Keratinocyte (primary cell): Measurements from ENCODE around the gene RIMKLA. TPM values are rescaled to one million over a fixed set of nuclear protein-coding genes. Genes with fewer than 3 reads are reported as not detected.

Source experiments
- DNase-seq: peaks from one replicate; pipeline ENCODE4 v3.0.0-alpha.2; 2011; ENCODE audit warnings: low read depth, missing footprints, low spot score
- FAIRE-seq: peaks from 2 replicates; lab custom pipeline; 2011; peaks lifted over from hg19 to GRCh38; lab: Jason Lieb, UNC
- H2AFZ ChIP-seq: 2 replicates; pipeline ENCODE4 v1.6.0; 2012; ENCODE audit warnings: low read length, control low read depth, inconsistent platforms; ENCODE audit not compliant: control insufficient read depth
- H3K27ac ChIP-seq: 2 replicates; pipeline ENCODE4 v1.5.1; 2011; ENCODE audit warnings: low read length; ENCODE audit not compliant: control insufficient read depth, insufficient read depth
- H3K27me3 ChIP-seq: 3 replicates; pipeline ENCODE4 v1.6.0; 2011; ENCODE audit warnings: low read length; ENCODE audit not compliant: control insufficient read depth, insufficient read depth; ENCODE audit errors: extremely low read depth
- H3K36me3 ChIP-seq, 2 experiments: 2 replicates in 1 of 2; 3 replicates in 1 of 2; pipeline ENCODE4 v1.5.1; 2011; ENCODE audit warnings: low read length in 2 of 2, mild to moderate bottlenecking in 1 of 2; ENCODE audit not compliant: control insufficient read depth in 2 of 2, insufficient read depth in 2 of 2; ENCODE audit errors: extremely low read depth in 1 of 2
- H3K4me1 ChIP-seq: 3 replicates; pipeline ENCODE4 v1.5.1; 2011; ENCODE audit warnings: low read length; ENCODE audit not compliant: control insufficient read depth, insufficient read depth; ENCODE audit errors: extremely low read depth
- H3K4me2 ChIP-seq: 3 replicates; pipeline ENCODE4 v1.6.0; 2011; ENCODE audit warnings: low read depth, low read length; ENCODE audit not compliant: control insufficient read depth, insufficient read depth; ENCODE audit errors: extremely low read depth
- H3K4me3 ChIP-seq, 3 experiments: fragments of 200-600 bp in 1 of 3; sonication (generic) in 1 of 3; 2 replicates in 2 of 3; 3 replicates in 1 of 3; pipeline ENCODE4 v1.5.1; 2011 to 2016; ENCODE audit warnings: low read length in 3 of 3, mild to moderate bottlenecking in 3 of 3, control low read depth in 2 of 3, inconsistent platforms in 1 of 3, low read depth in 1 of 3, mixed read lengths in 1 of 3, mixed run types in 1 of 3, moderate library complexity in 1 of 3; ENCODE audit not compliant: control insufficient read depth in 2 of 3, insufficient read depth in 2 of 3; ENCODE audit errors: extremely low read depth in 1 of 3
- H3K79me2 ChIP-seq: 2 replicates; pipeline ENCODE4 v1.6.0; 2012; ENCODE audit warnings: low read length; ENCODE audit not compliant: control insufficient read depth, insufficient read depth
- H3K9ac ChIP-seq: 3 replicates; pipeline ENCODE4 v1.6.0; 2011; ENCODE audit warnings: low read length; ENCODE audit not compliant: control insufficient read depth, insufficient read depth; ENCODE audit errors: extremely low read depth
- H3K9me1 ChIP-seq: 3 replicates; pipeline ENCODE4 v1.6.0; 2011; ENCODE audit warnings: low read length; ENCODE audit not compliant: control insufficient read depth, insufficient read depth; ENCODE audit errors: extremely low read depth
- H3K9me3 ChIP-seq: 2 replicates; pipeline ENCODE4 v1.5.1; 2012; ENCODE audit warnings: low read depth, low read length; ENCODE audit not compliant: control insufficient read depth
- H4K20me1 ChIP-seq: 3 replicates; pipeline ENCODE4 v1.6.0; 2011; ENCODE audit warnings: low read length; ENCODE audit not compliant: control insufficient read depth, insufficient read depth; ENCODE audit errors: extremely low read depth
- EZH2 ChIP-seq: IDR thresholded peaks from one replicate; pipeline ENCODE4 v1.6.1; 2012; ENCODE audit warnings: inconsistent platforms, mild to moderate bottlenecking, low read length, moderate library complexity
- dilution Hi-C: fragments of 300-500 bp; cut with MboI; formaldehyde crosslinking; loops from one replicate; pipeline ENCODE4 v1.7.0; 2020; ENCODE audit warnings: low sequenced_read_pairs; ENCODE audit not compliant: extremely low pct_ligation_motif_present
- polyA plus RNA-seq, 5 experiments: library from polyadenylated mRNA; depleted of rRNA in 3 of 5; stranded (reverse) in 3 of 5; stranded (forward) in 1 of 5; unstranded in 1 of 5; fragments of >200 nt; gene quantifications; 1 replicate in 1 of 5; 2 replicates in 3 of 5; 3 replicates in 1 of 5; pipeline versions ENCODE4 v1.2.1 to v1.2.3, GENCODE V29; 2011 to 2012; ENCODE audit warnings: missing spikeins in 2 of 5, low read depth in 1 of 5, low replicate concordance in 1 of 5
- TF ChIP-seq, protein P1 (sequence below), 3 experiments: IDR thresholded peaks in 1 of 3; conservative IDR thresholded peaks in 1 of 3; optimal IDR thresholded peaks in 1 of 3; 2 replicates in 2 of 3; 3 replicates in 1 of 3; pipeline versions ENCODE3 to v1.5.1; 2011; ENCODE audit warnings: low read length in 3 of 3, mild to moderate bottlenecking in 3 of 3, moderate library complexity in 2 of 3, control low read depth in 1 of 3, inconsistent platforms in 1 of 3; ENCODE audit not compliant: insufficient read depth in 2 of 3; ENCODE audit errors: extremely low read depth in 1 of 3

The RIMKLA gene
- polyA plus RNA-seq, 1 donor (not counting 4 experiments of a cell fraction or from before 2014, with no cell fraction given), result not detected

DNA sequence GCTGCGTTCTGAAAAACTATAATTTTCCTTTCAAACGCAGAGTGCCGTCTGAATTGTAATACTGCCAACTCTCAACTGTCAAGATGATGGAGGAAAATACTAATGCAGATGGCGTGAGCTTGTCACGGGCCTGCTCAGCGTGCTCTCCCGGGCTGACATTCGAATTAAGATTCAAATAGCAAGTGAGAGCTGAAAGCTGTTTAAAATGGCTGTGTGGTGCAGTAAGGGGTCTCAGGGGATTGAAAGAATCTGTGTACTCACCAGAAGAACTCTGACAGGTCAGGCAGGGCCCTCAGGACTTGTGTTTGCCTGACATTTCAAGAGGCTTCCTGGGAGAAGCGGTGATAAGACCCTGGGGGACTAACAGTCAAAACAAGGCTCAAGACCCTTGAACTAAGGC lies 42.1 kb downstream of the RIMKLA start:
- FAIRE-seq (no peak), DNase-seq (no peak)
- Histone ChIP-seq H3K4me1 (no peaks in the 10 kb centered on the region), H3K4me3 (no peak overlapping the region), H3K27ac (no peak overlapping the region), H2AFZ (no peak overlapping the region), H3K9me3 (no peaks in the 10 kb centered on the region), H3K9ac (no peak overlapping the region), H3K79me2 (no peaks in the 10 kb centered on the region), H3K27me3 (peaks cover 21% of the 10 kb centered on the region), H3K9me1 (no peaks in the 10 kb centered on the region), H4K20me1 (no peaks in the 10 kb centered on the region), H3K36me3 (no peaks in the 10 kb centered on the region), H3K4me2 (no peak overlapping the region)
- TF ChIP-seq, protein P1, sequence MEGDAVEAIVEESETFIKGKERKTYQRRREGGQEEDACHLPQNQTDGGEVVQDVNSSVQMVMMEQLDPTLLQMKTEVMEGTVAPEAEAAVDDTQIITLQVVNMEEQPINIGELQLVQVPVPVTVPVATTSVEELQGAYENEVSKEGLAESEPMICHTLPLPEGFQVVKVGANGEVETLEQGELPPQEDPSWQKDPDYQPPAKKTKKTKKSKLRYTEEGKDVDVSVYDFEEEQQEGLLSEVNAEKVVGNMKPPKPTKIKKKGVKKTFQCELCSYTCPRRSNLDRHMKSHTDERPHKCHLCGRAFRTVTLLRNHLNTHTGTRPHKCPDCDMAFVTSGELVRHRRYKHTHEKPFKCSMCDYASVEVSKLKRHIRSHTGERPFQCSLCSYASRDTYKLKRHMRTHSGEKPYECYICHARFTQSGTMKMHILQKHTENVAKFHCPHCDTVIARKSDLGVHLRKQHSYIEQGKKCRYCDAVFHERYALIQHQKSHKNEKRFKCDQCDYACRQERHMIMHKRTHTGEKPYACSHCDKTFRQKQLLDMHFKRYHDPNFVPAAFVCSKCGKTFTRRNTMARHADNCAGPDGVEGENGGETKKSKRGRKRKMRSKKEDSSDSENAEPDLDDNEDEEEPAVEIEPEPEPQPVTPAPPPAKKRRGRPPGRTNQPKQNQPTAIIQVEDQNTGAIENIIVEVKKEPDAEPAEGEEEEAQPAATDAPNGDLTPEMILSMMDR (optimal IDR thresholded peaks at IDR 0.05 in 1 of 3, IDR thresholded peaks at IDR 0.05 in 1 of 3, conservative IDR thresholded peaks at IDR 0.05 in 1 of 3; ENCODE audit: extremely low read depth in 1 of 3, insufficient read depth in 2 of 3, low read length in 3 of 3), result no peak
- TF ChIP-seq EZH2, result no peak
- dilution Hi-C loops, result no loop called here

DNA sequence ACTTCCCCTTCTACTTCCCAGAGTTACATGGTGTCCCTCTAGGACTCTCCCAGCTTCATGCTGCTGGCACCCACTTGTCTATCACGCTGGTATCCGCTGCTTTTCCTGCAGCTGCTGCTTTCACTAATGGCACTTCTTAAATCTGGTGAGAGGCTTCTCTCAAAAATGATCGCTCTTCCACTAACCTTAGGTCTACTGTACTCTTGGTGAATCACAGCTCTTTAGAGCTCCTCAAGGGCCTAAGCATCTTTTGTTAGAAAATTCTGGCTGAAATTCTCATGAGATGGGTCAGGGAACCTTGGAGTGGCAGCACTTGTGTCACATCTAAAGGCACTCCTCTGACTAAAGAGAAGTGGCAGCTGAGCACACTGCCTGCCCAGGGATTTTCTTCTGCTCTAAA lies 43.1 kb downstream of the RIMKLA start:
- H2AFZ ChIP-seq, result no peak overlapping the region
- no peak overlapping the region for H3K4me2 ChIP-seq
- no peak overlapping the region for H3K4me3 ChIP-seq
- H3K9me3 ChIP-seq, result no peaks in the 10 kb centered on the region
- H3K27me3 ChIP-seq, result peaks cover 21% of the 10 kb centered on the region
- no peaks in the 10 kb centered on the region for H4K20me1 ChIP-seq
- no peak for FAIRE-seq
- dilution Hi-C loops, result no loop called here
- no peak overlapping the region for H3K27ac ChIP-seq
- H3K79me2 ChIP-seq, result no peaks in the 10 kb centered on the region
- H3K9me1 ChIP-seq, result no peaks in the 10 kb centered on the region
- TF ChIP-seq, protein P1 (optimal IDR thresholded peaks at IDR 0.05 in 1 of 3, IDR thresholded peaks at IDR 0.05 in 1 of 3, conservative IDR thresholded peaks at IDR 0.05 in 1 of 3; ENCODE audit: extremely low read depth in 1 of 3, insufficient read depth in 2 of 3, low read length in 3 of 3), result no peak
- TF ChIP-seq EZH2, result no peak
- DNase-seq, result no peak
- H3K36me3 ChIP-seq, result no peaks in the 10 kb centered on the region
- no peak overlapping the region for H3K9ac ChIP-seq
- no peaks in the 10 kb centered on the region for H3K4me1 ChIP-seq
